NT2/D1 (cell line): ENCODE measurements around the gene PLB1.

ENCODE experiments used
- SUZ12 ChIP-seq: IDR thresholded peaks from 2 replicates; pipeline ENCODE4 v1.6.1; 2011; ENCODE audit not compliant: insufficient read length, insufficient read depth; ENCODE audit errors: extremely low read depth
- YY1 ChIP-seq: IDR thresholded peaks from 2 replicates; pipeline ENCODE4 v1.6.1; 2011; ENCODE audit not compliant: insufficient read length, insufficient read depth
- ZNF274 ChIP-seq: IDR thresholded peaks from 2 replicates; pipeline ENCODE4 v1.6.1; 2011; ENCODE audit warnings: mild to moderate bottlenecking, low read depth, low read length

DNA sequence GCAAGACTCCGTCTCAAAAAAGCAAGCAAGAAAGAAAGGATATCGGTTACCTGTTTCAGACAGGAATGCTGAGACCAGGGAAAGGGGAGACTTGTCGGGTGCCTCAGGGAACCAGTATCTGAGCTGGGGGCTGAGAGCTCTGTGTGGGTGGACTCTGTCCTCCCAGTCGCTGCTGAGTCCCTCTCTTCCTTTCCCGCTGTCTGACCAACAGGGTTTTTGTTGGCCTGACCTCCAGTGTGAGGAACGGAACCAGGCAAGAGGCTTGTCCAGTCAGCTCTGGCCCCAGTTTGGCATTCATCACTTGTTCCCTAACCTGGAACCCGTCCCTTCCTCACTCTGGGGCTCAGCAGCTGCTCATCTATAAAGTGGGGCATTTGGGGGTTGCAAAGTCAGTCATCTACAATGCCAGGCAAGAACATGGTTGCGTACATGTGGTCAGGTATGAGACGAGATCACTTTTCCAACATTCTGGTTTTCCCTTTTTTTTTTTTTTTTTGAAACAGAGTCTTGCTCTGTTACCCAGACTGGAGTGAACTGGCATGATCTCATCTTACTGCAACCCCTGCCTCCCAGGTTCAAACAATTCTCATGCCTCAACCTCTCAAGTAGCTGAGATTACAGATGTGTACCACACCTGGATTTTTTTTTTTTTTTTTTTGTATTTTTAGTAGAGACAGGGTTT lies 116.4 kb downstream of the PLB1 start:
- TF ChIP-seq SUZ12 (no peak), YY1 (no peak), ZNF274 (no peak)
